Measurements from ENCODE around the gene ZNF70. TPM values are rescaled to one million over a fixed set of nuclear protein-coding genes. Genes with fewer than 3 reads are reported as not detected.

The ZNF70 gene
- 11.9 to 12.8 TPM (median 12.1 TPM) in 3 replicates for total RNA-seq
- long read RNA-seq, partial matches to known transcripts = 0 of 2 reads
- long read RNA-seq, other reads (novel, unspliced or antisense) = 2 of 2 reads

GRCh38 chr22:23750714-23751440 lies at the start of gene ZNF70:
TSS of gene ZNF70 (minus strand) at chr22:23751112. CDS start at chr22:23745140, 5,972 bp downstream.
- peaks cover 17% of the 10 kb centered on the region for H3K4me1 Mint-ChIP-seq (ENCODE audit: low read depth)
- peak within 1 kb of the TSS; percentile 91 for H3K27ac Mint-ChIP-seq (ENCODE audit: unreplicated experiment)
- no peaks in the 10 kb centered on the region for H3K27me3 Mint-ChIP-seq (ENCODE audit: low read depth)
- no peaks in the 10 kb centered on the region for H3K9me3 Mint-ChIP-seq (ENCODE audit: low read depth)
- TF ChIP-seq CTCF (IDR thresholded peaks at IDR 0.05) = peak; percentile 62
- no peaks in the 10 kb centered on the region for H3K36me3 Mint-ChIP-seq (ENCODE audit: low read depth)
- DNase-seq (ENCODE audit: low spot score) = peak; percentile 87
- peak within 1 kb of the TSS; percentile 90 for H3K4me3 Mint-ChIP-seq (ENCODE audit: unreplicated experiment)

GRCh38 chr22:23796461-23796860 lies 45.5 kb upstream of the ZNF70 start:
- Mint-ChIP-seq H3K4me1 (ENCODE audit: low read depth) (peaks cover 13% of the 10 kb centered on the region), H3K27me3 (ENCODE audit: low read depth) (no peaks in the 10 kb centered on the region), H3K36me3 (ENCODE audit: low read depth) (peaks cover 28% of the 10 kb centered on the region), H3K27ac (ENCODE audit: unreplicated experiment) (peak overlapping the region; percentile 73), H3K9me3 (ENCODE audit: low read depth) (no peaks in the 10 kb centered on the region), H3K4me3 (ENCODE audit: unreplicated experiment) (no peak overlapping the region)
- no peak for TF ChIP-seq CTCF (IDR thresholded peaks at IDR 0.05)
- peak; percentile 18 for DNase-seq (ENCODE audit: low spot score)

GRCh38 chr22:23793326-23793725 lies 42.4 kb upstream of the ZNF70 start:
- Mint-ChIP-seq H3K27me3 (ENCODE audit: low read depth) (no peaks in the 10 kb centered on the region), H3K4me1 (ENCODE audit: low read depth) (peaks cover 31% of the 10 kb centered on the region), H3K36me3 (ENCODE audit: low read depth) (peaks cover 13% of the 10 kb centered on the region), H3K9me3 (ENCODE audit: low read depth) (no peaks in the 10 kb centered on the region), H3K4me3 (ENCODE audit: unreplicated experiment) (no peak overlapping the region), H3K27ac (ENCODE audit: unreplicated experiment) (no peak overlapping the region)
- DNase-seq (ENCODE audit: low spot score) = peak; percentile 49
- no peak for TF ChIP-seq CTCF (IDR thresholded peaks at IDR 0.05)

GRCh38 chr22:23791738-23792645 lies 41.1 kb upstream of the ZNF70 start:
- peak; percentile 70 for DNase-seq (ENCODE audit: low spot score)
- Mint-ChIP-seq H3K36me3 (ENCODE audit: low read depth) (peaks cover 13% of the 10 kb centered on the region), H3K27me3 (ENCODE audit: low read depth) (no peaks in the 10 kb centered on the region), H3K4me1 (ENCODE audit: low read depth) (peaks cover 40% of the 10 kb centered on the region), H3K4me3 (ENCODE audit: unreplicated experiment) (no peak overlapping the region), H3K9me3 (ENCODE audit: low read depth) (no peaks in the 10 kb centered on the region), H3K27ac (ENCODE audit: unreplicated experiment) (no peak overlapping the region)
- TF ChIP-seq CTCF (IDR thresholded peaks at IDR 0.05) = no peak
